HepG2 (cell line): ENCODE measurements around the gene SPTBN5. TPM values are rescaled to one million over a fixed set of nuclear protein-coding genes. Genes with fewer than 3 reads are reported as not detected.

ENCODE experiments used
- ARHGAP35 ChIP-seq: sonication (generic); formaldehyde crosslinking; IDR thresholded peaks from 2 replicates; pipeline ENCODE4 v1.9.0; 2022; ENCODE audit warnings: mild to moderate bottlenecking, inconsistent platforms, moderate library complexity, missing genetic modification reagents, borderline replicate concordance
- ARID2 ChIP-seq: sonication (generic); formaldehyde crosslinking; IDR thresholded peaks from 2 replicates; pipeline ENCODE4 v1.8.1; 2022; ENCODE audit warnings: mild to moderate bottlenecking, missing genetic modification reagents, borderline replicate concordance
- ATF5 ChIP-seq: sonication (generic); formaldehyde crosslinking; IDR thresholded peaks from 2 replicates; pipeline ENCODE4 v1.4.0; 2020; ENCODE audit warnings: mild to moderate bottlenecking, low read depth, missing genetic modification reagents
- BCL6 ChIP-seq: IDR thresholded peaks from 2 replicates; pipeline ENCODE4 v1.6.1; 2016; ENCODE audit warnings: missing genetic modification reagents, missing compliant biosample characterization
- CEBPZ ChIP-seq: IDR thresholded peaks from 2 replicates; pipeline ENCODE4 v1.6.1; 2012; ENCODE audit warnings: low read length, improper control_type of control experiment
- CHD4 ChIP-seq: fragments of 200-600 bp; sonication (generic); IDR thresholded peaks from 2 replicates; pipeline ENCODE4 v1.7.0; 2017; ENCODE audit warnings: mild to moderate bottlenecking, low read length, borderline replicate concordance
- ELK4 ChIP-seq: sonication (generic); formaldehyde crosslinking; IDR thresholded peaks from 2 replicates; pipeline ENCODE4 v1.9.0; 2021; ENCODE audit warnings: missing genetic modification reagents, borderline replicate concordance
- IRF2 ChIP-seq: IDR thresholded peaks from 2 replicates; pipeline ENCODE4 v1.6.1; 2018; ENCODE audit warnings: missing genetic modification reagents, missing compliant biosample characterization
- KLF6 ChIP-seq: IDR thresholded peaks from 2 replicates; pipeline ENCODE4 v1.8.0; 2016; ENCODE audit warnings: missing biosample characterization, missing genetic modification reagents
- NFIC ChIP-seq: IDR thresholded peaks from 2 replicates; pipeline ENCODE4 v1.6.1; 2012; ENCODE audit warnings: mild to moderate bottlenecking, low read length, inconsistent platforms
- NRL ChIP-seq: sonication (generic); formaldehyde crosslinking; IDR thresholded peaks from 2 replicates; pipeline ENCODE4 v1.5.0; 2020; ENCODE audit warnings: missing genetic modification reagents, mild to moderate bottlenecking, moderate library complexity, borderline replicate concordance
- SIX4 ChIP-seq: sonication (generic); formaldehyde crosslinking; IDR thresholded peaks from 2 replicates; pipeline ENCODE4 v1.4.0; 2020; ENCODE audit warnings: missing genetic modification reagents
- SRSF1 ChIP-seq: fragments of 200-400 bp; formaldehyde crosslinking; optimal IDR thresholded peaks from 2 replicates; pipeline ENCODE3; 2017; ENCODE audit warnings: mild to moderate bottlenecking, low read depth, low read length, moderate library complexity
- STAT5B ChIP-seq: sonication (generic); formaldehyde crosslinking; IDR thresholded peaks from 2 replicates; pipeline ENCODE4 v1.4.0; 2020; ENCODE audit warnings: missing genetic modification reagents
- TCF7 ChIP-seq: sonication (generic); IDR thresholded peaks from 2 replicates; pipeline ENCODE4 v1.6.1; 2016; ENCODE audit warnings: antibody characterized with exemption, low read depth
- ZBTB37 ChIP-seq: sonication (generic); formaldehyde crosslinking; IDR thresholded peaks from 2 replicates; pipeline ENCODE4 v1.4.0; 2020; ENCODE audit warnings: mild to moderate bottlenecking, missing genetic modification reagents
- ZFP41 ChIP-seq: sonication (generic); formaldehyde crosslinking; IDR thresholded peaks from 2 replicates; pipeline ENCODE4 v1.4.0; 2020; ENCODE audit warnings: mild to moderate bottlenecking, missing genetic modification reagents, borderline replicate concordance
- ZFX ChIP-seq: sonication (generic); formaldehyde crosslinking; IDR thresholded peaks from 2 replicates; pipeline ENCODE4 v1.4.0; 2020; ENCODE audit warnings: mild to moderate bottlenecking, low read depth, missing genetic modification reagents, moderate library complexity
- ZNF20 ChIP-seq: sonication (generic); formaldehyde crosslinking; IDR thresholded peaks from 2 replicates; pipeline ENCODE4 v1.4.0; 2020; ENCODE audit warnings: mild to moderate bottlenecking, moderate library complexity, missing genetic modification reagents
- ZNF547 ChIP-seq: sonication (generic); formaldehyde crosslinking; IDR thresholded peaks from 2 replicates; pipeline ENCODE4 v1.5.1; 2020; ENCODE audit warnings: mild to moderate bottlenecking, missing genetic modification reagents
- ZNF772 ChIP-seq: sonication (generic); formaldehyde crosslinking; IDR thresholded peaks from 2 replicates; pipeline ENCODE4 v1.5.0; 2020; ENCODE audit warnings: mild to moderate bottlenecking, missing genetic modification reagents
- polyA plus RNA-seq, 8 experiments: library from polyadenylated mRNA; depleted of rRNA in 3 of 8; stranded (reverse) in 7 of 8; unstranded in 1 of 8; fragments of >200 nt; fragmentation: Illumina TruSeq in 4 of 8; extraction: Trizol in 4 of 8; gene quantifications; 2 replicates each; pipeline versions ENCODE4 v1.2.1 to v1.2.3, GENCODE V29; 2011 to 2016; ENCODE audit warnings: low read depth in 4 of 8, missing spikeins in 1 of 8, mixed read lengths in 1 of 8; ENCODE audit not compliant: insufficient read depth in 1 of 8
- total RNA-seq, 5 experiments: library from RNA; depleted of rRNA; stranded (reverse); fragments of >200 nt; fragmentation: Illumina TruSeq; extraction: Trizol; gene quantifications; 2 replicates each; pipeline ENCODE4 v1.2.3, GENCODE V29; 2016; ENCODE audit warnings: low read depth in 1 of 5

SPTBN5 gene
- total and polyA plus RNA-seq, 2 of the 13 experiments (the other 11 are each of a cell fraction or from before 2014, with no cell fraction given), result 0.01 to 0.07 TPM

GRCh38 chr15:41827880-41828806 is 65.7 kb downstream of the SPTBN5 start, which contains the start of gene JMJD7 (continued):
- TF ChIP-seq ZFX (CRISPR knock-in tag) (peak; percentile 72), ARID2 (0 out of 2 replicates have a peak, but pooled peaks have one; percentile 25), ELK4 (CRISPR knock-in tag) (no peak), ZBTB37 (CRISPR knock-in tag) (no peak), ZNF772 (CRISPR knock-in tag) (no peak), ZNF20 (CRISPR knock-in tag) (no peak), SIX4 (no peak), STAT5B (CRISPR knock-in tag) (no peak), CEBPZ (no peak), ZFP41 (CRISPR knock-in tag) (no peak; the same call in 1 of the 2 replicates), CHD4 (no peak), ATF5 (CRISPR knock-in tag) (no peak), SRSF1 (no peak), KLF6 (CRISPR knock-in tag) (no peak), ZNF547 (CRISPR knock-in tag) (no peak), ARHGAP35 (CRISPR knock-in tag) (no peak; the same call in 1 of the 2 replicates), NRL (0 out of 2 replicates have a peak, but pooled peaks have one; percentile 38), BCL6 (CRISPR knock-in tag) (0 out of 2 replicates have a peak, but pooled peaks have one; percentile 25), IRF2 (CRISPR knock-in tag) (no peak), TCF7 (no peak), NFIC (no peak)
